ENCODE data around the gene LPAR6.

LPAR6 gene

DNA sequence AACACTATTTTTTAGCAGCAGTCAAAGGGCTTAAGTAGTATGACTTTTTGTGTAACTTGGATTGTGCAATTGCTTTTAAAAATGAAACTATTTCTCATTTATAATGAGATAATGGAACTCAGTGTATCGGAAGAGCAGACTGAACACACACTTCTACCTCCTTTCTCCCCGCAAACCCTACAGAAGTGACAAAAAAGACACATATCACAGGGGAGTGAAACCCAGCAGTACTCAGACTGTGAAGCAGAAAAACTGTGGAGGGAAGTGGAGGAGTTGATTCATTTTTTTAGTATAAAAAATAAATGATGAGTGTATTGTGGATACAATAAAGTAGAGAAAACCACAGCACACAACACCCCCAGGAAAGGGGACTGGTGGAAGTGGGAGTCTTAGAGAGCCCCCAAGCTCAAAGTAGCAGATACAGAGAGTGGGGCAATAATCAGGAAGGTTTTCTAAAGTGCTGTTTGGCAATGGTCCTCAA is 9.7 kb downstream of the LPAR6 start:
- peak; percentile 43 for DNase-seq (ENCODE audit: extremely low read depth, insufficient read length)
- Histone ChIP-seq H3K36me3 (ENCODE audit: control insufficient read depth, insufficient read depth, low read length) (peaks cover 3% of the 10 kb centered on the region; the same call in 1 of the 2 replicates), H3K4me3 (replicated peaks; ENCODE audit: low read depth, low read length) (no peak overlapping the region), H3K27me3 (replicated peaks; ENCODE audit: control insufficient read depth, insufficient read depth, low read length) (no peaks in the 10 kb centered on the region)
- TF ChIP-seq CTCF (IDR thresholded peaks at IDR 0.05; ENCODE audit: insufficient read depth, low read length, poor library complexity, severe bottlenecking), result no peak

DNA sequence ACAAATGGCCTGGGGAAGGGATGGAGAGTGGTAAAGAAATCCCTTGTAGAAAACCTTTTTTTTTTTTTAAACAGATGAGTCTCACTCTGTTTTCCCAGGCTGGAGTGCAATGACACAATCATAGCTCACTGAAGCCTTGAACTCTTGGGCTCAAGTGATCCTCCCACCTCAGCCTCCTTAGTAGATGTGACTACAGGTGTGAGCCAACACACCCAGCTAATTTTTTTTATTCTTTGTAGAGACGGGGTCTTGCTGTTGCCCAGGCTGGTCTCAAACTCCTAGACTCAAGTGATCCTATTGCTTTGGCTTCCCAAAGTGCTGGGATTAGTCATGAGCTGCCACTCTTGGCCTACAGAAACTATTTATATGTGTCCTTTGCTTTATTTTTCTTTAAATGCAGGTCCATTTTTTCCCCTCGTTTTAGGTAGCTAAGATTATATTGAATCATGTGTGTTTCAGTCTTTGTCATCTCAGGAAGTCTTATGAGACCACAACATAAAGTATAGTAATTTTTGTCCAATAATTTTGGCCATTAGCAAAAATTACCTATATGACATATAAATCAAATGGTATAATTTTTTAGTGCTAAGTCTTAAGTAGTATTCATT is 10.5 kb downstream of the LPAR6 start:
- Histone ChIP-seq H3K4me3 (replicated peaks; ENCODE audit: low read depth, low read length) (no peak overlapping the region), H3K27me3 (replicated peaks; ENCODE audit: control insufficient read depth, insufficient read depth, low read length) (no peaks in the 10 kb centered on the region)
- no peak for TF ChIP-seq CTCF (IDR thresholded peaks at IDR 0.05; ENCODE audit: insufficient read depth, low read length, poor library complexity, severe bottlenecking)

DNA sequence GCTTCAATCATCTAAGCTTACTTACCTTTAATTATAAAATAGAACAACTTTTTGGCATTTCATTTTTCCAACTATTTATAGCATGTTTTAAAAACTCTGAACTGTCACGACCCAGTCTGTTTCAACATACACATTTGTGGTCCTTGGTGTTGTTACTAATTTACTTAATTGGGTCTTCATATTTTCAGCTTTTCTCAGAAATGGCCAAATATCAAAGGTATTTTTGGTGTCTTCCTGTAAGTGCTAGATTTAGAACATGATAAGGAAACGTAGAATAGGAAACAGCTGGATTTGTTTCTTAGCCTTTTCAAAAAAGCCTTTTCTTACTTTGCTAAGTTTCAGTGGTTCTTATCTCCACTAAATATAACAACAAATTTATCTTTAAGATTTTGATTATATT is 11.4 kb downstream of the LPAR6 start:
- DNase-seq (ENCODE audit: extremely low read depth, insufficient read length), result peak; percentile 20
- Histone ChIP-seq H3K27me3 (replicated peaks; ENCODE audit: control insufficient read depth, insufficient read depth, low read length) (no peaks in the 10 kb centered on the region), H3K36me3 (ENCODE audit: control insufficient read depth, insufficient read depth, low read length) (0 out of 2 replicates have a peak, but pooled peaks cover under 1% of the 10 kb centered on the region), H3K4me3 (replicated peaks; ENCODE audit: low read depth, low read length) (no peak overlapping the region)
- no peak for TF ChIP-seq CTCF (IDR thresholded peaks at IDR 0.05; ENCODE audit: insufficient read depth, low read length, poor library complexity, severe bottlenecking)

More for the DNA sequence above, 10.5 kb downstream of the LPAR6 start:
- DNase-seq (ENCODE audit: extremely low read depth, insufficient read length), result peak; percentile 33
- peaks cover 3% of the 10 kb centered on the region; the same call in 1 of the 2 replicates for H3K36me3 ChIP-seq (ENCODE audit: control insufficient read depth, insufficient read depth, low read length)

GRCh38 chr13:48400850-48401291 is 12.0 kb downstream of the LPAR6 start:
- no peak for TF ChIP-seq CTCF (IDR thresholded peaks at IDR 0.05; ENCODE audit: insufficient read depth, low read length, poor library complexity, severe bottlenecking)
- Histone ChIP-seq H3K36me3 (ENCODE audit: control insufficient read depth, insufficient read depth, low read length) (no peaks in the 10 kb centered on the region), H3K27me3 (replicated peaks; ENCODE audit: control insufficient read depth, insufficient read depth, low read length) (no peaks in the 10 kb centered on the region), H3K4me3 (replicated peaks; ENCODE audit: low read depth, low read length) (no peak overlapping the region)
- DNase-seq (ENCODE audit: extremely low read depth, insufficient read length), result no peak

GRCh38 chr13:48400090-48400694 is 12.7 kb downstream of the LPAR6 start:
- no peak overlapping the region for H3K4me3 ChIP-seq (replicated peaks; ENCODE audit: low read depth, low read length)
- no peaks in the 10 kb centered on the region for H3K36me3 ChIP-seq (ENCODE audit: control insufficient read depth, insufficient read depth, low read length)
- TF ChIP-seq CTCF (IDR thresholded peaks at IDR 0.05; ENCODE audit: insufficient read depth, low read length, poor library complexity, severe bottlenecking), result no peak
- no peaks in the 10 kb centered on the region for H3K27me3 ChIP-seq (replicated peaks; ENCODE audit: control insufficient read depth, insufficient read depth, low read length)
- DNase-seq (ENCODE audit: extremely low read depth, insufficient read length), result no peak

Data from GM06990 (cell line).